ENCODE results near the gene SPECC1L.

- TF ChIP-seq EZH2phosphoT487 (conservative IDR thresholded peaks at IDR 0.05; ENCODE audit: low read length) (no peak), CTCF (IDR thresholded peaks at IDR 0.05; ENCODE audit: insufficient read depth, low read length, poor library complexity, severe bottlenecking) (no peak)
These were observed 119.9 kb downstream of the SPECC1L start for GRCh38 chr22:24390576-24390975.

Measured in SU-DHL-6 (cell line).